KG1 (cell line): ENCODE data around the gene STAT5B.
"Not testable (repeated sequence)": the region's sequence is repeated elsewhere in the genome, so short reads cannot be mapped to it uniquely, and the experiment has no call there.

Source experiments
- DNase-seq: peaks from one replicate; lab custom pipeline; 2025; lab: John Stamatoyannopoulos, UW

Gene STAT5B

DNA sequence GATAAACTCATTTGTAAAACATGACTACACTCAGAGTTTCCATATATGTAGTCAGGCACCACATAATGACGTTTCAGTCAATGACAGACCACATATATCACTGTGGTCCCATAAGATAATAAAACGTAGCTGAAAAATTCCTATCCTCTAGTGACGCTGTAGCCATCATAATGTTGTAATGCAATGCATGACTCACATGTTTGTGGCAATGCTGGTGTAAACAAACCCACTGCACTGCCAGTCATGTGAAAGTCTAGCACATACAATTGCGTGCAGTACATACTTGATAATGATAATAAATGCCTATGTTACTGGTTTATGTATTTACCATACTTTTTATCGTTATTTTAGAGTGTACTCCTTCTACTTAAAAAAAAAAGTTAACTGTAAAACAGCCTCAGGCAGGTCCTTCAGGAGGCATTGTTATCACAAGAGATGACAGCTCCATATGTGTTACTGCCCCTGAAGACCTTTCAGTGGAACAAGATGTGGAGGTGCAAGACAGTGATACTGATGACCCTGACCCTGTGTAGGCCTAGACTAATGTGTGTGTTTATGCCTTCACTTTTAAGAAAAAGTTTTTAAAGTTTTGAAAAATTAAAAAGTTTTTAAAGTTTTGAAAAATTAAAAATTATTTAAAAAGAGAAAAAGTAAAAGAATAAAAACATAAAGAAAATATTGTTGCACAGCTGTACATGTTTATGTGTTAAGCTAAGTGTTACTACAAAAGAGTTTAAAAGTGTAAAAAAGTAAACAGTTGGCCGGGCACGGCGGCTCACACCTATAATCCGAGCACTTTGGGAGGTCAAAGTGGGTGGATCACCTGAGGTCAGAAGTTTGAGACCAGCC is 9.0 kb downstream of the STAT5B start:
- no peak for DNase-seq

DNA sequence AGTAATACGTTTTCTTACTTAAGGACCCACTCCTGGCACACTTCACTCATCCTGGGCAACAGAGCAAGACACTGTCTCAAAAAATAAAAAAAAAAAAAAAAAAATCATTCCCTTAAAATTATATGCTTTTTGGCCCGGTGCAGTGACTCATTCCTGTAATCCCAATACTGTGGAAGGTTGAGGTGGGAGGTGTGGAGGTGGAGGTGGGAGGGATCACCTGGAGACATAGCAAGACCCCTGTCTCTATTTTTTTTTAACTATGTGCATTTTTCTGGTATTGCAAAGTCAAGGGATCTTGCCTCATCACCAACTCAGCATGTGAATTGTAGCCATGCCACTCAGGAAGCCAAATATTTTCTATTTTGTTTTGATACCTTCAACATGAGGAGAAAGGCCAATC is 9.7 kb downstream of the STAT5B start:
- DNase-seq = no peak

DNA sequence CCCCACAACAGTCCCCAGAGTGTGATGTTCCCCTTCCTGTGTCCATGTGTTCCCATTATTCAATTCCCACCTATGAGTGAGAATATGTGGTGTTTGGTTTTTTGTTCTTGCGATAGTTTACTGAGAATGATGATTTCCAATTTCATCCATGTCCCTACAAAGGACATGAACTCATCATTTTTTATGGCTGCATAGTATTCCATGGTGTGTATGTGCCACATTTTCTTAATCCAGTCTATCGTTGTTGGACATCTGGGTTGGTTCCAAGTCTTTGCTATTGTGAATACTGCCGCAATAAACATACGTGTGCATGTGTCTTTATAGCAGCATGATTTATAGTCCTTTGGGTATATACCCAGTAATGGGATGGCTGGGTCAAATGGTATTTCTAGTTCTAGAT is 11.8 kb downstream of the STAT5B start:
- not testable (repeated sequence) for DNase-seq

DNA sequence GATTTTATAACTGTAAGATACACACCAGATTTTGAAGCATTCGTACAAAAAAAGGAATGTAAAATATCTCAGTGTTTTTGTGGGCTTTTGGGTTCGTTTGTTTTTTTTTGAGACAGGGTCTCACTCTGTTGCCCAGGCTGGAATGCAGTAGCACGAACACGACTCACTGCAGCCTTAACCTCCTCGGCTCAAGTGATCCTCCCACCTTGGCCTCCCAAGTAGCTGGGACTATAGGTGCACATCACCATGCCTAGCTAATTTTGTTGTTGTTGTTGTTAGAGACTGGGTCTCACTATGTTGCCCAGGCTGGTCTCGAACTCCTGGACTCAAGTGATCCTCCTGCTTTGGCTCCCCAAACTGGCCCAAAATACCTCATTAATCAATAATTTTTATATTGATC is 15.9 kb downstream of the STAT5B start:
- no peak for DNase-seq

DNA sequence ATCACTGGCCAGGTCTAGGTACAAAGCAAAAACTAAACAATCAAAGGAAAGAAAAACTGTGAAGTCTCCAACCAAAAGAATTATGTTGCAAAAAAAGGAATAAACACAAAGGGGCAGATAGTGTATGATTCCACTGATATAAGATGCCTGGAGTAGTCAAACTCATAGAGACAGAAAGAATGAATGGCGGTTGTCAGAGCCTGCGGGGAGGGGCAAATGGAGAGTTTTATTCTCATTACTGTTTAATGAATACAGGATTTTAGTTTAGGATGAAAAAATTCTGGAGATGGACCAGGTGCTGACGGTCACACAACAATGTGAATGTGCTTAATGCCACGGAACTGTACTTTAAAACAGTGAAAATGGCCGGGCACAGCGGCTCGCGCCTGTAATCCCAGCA is 20.7 kb downstream of the STAT5B start:
- no peak for DNase-seq

DNA sequence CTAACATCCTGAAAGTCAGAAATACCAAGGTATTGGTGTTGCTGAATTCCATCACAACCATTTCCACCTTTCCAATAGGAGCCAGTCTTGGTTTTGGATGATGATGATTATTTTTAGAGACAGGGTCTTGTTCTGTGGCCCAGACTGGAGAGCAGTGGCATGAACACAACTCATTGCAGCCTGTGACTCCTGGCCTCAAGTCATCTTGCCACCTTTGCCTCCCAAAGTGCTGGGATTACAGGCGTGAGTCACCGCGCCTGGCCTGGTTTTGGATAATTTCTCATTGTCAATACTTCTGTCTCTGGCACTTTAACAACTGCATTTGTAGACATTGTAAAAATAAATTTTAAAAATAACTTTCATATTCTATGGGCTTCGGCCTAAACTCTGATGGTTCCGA is 22.6 kb downstream of the STAT5B start:
- DNase-seq = no peak

DNA sequence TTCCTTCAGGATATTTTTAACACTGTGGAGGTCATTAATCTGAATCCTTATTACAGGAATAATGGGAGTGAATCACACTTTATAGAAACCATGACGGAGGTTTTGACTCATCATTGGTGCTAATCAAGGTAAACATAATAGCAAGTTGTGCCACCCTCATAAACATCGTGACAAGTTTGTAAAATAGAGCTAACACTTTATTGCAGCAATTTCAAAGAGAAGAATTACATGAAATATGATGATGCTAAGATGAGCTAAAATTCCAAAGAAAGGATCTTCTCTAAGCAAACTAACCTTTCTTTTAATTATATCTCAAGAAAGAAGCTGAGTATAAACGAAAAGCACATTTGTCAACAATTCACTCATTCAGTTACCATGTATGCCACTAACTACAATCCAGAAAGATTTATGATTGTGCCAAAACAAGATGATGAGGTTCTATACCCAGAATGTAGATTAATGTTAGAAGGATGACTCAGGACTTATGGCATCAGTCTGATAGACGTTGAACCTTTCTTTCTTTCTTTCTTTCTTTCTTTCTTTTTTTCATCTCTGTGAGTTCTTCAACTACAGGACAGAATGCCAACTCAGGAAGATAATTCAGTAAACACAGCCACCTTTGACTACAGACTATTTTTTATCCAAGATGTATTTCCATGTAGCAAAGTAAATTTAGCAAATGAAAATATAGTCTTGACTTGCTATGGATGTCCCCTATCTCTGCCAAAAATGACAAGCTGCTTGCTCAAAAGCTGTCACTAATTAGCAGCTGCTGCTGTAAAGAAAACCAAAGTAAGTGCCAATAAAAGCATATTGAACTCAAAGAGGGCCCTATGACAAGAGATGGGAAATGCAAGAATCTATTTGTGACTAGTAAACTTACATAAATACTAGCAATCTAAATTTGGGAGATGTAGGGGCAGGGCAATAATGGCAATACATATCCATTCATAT is 23.3 kb downstream of the STAT5B start:
- DNase-seq = no peak

DNA sequence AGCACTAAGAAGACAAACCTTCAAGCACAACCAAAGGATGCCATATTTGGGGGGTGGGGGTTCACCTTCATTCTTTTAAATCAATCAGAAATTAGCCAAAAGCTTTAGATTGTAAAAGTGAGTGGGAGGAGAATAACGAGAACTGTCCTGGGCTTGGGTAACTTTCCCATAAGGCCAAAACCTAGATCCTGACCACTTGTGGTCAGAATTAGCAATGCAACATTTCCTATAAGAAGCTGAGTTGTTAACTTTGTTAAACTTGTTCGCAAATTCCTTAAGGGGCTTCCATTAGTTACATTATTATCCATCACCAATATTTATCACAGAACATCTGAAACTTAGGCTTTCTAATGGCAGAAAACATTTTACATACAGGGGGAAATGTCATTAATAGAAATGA is 25.1 kb downstream of the STAT5B start:
- DNase-seq = no peak

DNA sequence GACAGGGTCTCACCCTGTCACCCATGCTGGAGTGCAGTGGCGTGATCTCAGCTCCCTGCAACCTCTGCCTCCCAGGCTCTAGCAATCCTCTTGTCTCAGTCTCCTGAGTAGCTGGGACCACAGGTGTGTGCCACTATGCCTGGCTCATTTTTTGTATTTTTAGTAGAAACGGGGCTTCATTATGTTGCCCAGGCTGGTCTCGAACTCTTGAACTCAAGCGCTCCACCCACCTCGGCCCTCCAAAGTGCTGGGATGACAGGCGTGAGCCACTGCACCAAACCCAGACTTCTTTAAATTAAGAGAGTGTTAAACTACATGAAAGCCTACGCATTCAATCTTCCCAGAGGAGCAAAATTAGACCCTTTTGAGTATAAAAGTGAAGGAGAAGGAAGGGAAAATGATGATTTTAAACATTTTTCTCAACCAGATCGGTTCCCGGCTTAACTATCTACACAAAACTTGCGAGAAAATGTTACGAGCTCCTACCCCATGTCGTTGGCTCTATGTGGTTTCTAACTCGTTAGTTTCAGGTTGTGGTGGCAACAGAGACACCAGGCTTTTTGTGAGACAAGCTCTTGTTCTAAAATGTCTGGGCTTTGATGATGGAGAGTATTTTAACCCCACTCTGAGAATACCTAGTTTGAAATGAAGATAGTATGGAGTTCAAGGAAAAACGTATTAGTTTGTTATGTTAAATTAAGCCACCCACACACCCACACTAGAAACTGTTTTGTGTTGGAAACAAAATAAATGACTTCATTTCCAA is 26.3 kb downstream of the STAT5B start:
- DNase-seq = no peak

DNA sequence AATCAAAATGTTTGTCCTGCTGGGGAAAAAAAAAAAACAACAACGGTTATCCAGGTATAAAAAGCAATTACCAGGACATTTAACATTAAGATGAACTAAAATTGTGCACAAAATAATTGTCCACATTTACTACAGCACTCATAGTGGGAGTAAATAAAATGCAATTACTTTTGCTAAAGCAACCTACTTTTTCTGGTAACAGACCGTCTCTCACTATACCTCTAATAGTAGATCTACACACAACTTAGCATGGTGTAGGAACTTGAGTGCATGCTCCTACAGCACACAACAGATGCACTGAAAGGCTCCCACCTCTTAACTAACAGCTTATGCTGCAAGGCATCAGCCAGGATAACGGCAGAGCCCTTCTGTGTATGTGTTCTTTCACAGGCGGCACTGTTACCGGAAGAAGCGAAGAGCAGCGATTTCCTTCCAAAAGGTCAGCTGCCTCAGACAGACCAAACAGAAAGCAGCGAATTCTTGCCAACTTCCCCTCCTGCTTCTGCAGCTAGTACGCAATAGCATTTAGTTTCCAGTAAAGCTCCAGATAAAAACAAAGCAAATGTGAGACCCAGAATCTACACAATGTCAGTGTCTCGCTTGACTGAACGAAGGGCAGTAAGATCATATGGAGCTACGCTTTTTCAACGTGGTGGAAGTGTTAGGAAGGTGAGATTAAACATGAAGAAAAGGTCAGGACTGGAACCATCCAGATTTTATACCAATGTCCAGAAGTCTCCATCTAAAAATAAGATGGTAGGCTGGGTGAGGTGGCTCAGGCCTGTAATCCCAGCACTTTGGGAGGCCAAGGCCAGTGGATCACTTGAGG is 27.6 kb downstream of the STAT5B start:
- peak; percentile 83 for DNase-seq

DNA sequence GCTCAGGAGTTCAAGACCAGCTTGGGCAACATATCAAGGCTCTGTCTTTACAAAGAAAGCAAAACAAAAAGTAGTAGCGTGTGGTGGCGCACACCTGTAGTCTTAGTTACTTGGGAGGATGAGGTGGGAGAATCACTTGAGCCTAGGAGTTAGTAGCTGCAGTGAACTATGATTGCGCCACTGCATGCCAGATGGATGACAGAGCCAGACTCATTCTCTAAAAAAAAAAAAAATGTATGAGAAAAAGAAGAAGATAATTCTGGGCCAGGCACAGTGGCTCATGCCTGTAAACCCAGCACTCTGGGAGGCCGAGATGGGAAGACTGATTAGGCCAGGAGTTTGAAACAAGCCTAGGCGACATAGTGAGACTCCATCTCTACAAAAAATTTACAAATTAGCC is 28.5 kb downstream of the STAT5B start:
- DNase-seq = no peak

DNA sequence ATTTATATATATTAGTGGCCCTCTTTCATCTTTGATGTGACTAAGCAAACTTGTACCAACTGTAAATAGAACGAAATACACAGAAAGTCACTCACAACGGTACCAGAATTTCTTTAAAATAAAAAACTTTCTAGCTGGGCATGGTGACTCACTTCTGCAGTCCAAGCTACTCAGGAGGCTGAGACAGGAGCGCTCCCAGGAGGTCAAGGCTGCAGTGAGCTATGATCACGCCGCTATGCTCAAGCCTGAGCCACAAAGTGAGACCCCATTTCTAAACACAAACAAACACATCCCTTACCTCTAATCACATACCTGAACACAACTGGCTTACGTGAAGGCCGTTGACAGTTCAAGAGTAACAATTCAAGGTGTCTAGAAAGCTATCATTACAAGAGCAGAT is 29.7 kb downstream of the STAT5B start:
- no peak for DNase-seq

DNA sequence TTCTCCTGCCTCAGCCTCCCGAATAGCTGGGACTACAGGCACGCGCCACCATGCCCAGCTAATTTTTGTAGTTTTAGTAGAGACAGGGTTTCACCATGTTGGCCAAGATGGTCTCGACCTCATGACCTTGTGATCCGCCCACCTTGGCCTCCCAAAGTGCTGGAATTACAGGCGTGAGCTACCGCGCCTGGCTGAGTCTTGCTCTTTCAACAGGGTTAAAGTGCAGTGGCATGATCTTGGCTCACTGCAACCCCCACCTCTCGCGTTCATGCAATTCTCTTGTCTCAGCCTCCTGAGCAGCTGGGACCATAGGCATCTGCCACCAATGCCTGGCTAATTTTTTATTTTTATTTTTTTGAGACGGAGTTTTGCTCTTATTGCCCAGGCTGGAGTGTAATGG is 31.0 kb downstream of the STAT5B start:
- not testable (repeated sequence) for DNase-seq

DNA sequence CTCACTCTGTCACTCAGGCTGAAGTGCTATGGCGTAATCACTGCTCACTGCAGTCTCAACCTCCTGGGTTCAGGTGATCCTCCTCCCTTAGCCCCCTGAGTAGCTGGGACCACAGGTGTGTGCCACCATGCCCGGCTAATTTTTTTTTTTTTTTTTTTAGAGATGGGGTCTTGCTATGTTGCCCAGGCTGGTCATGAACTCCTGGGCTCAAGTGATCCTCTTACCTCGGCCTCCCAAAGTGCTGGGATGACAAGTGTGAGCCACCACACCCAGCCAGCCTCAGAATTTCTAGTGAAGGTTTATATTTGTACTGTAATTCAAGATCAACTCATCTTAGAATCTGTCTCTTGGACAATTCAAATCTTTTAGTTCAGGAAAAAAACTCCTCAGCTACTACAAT is 32.1 kb downstream of the STAT5B start:
- not testable (repeated sequence) for DNase-seq

DNA sequence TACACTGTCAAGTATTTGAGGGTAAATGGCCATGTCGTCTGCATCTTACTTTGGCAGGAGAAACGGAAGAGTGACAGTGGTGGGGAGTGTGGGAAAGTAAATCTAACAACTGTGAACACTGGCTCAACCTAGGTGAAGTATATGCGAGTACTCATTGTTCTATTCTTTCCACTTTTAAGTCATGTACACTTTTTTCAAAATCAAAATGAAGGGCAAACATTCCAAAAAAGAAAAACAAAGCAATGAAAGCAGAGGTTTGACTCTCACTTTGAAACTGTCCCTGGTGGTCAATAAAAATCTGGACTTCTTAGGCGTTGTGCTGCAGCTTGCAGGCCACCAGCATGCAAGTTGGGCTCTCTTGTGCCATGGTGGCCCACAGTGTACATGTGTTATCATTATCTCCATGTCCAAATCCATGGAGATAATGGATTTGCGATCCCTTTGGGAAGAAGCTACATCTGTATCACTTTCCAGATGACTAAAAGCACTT is 32.7 kb downstream of the STAT5B start:
- DNase-seq = no peak

DNA sequence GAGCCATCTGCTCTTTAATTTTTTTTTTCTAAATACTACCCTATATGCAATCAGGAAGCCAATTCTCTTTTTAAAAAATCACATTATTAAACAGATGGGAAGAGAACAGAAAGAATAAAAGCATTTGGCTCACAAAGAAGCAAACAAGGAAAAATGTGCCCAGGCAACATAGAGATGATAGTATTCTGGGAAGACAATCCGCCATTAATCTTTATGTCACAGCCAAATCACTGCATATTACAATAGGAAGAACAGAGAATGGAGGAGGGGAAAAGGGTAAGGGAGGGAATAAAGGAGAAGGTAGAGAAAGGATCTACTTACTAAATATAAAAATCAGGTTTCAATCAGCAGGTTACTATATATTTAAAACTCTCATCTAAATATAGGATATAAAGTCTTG is 34.3 kb downstream of the STAT5B start:
- DNase-seq = no peak

DNA sequence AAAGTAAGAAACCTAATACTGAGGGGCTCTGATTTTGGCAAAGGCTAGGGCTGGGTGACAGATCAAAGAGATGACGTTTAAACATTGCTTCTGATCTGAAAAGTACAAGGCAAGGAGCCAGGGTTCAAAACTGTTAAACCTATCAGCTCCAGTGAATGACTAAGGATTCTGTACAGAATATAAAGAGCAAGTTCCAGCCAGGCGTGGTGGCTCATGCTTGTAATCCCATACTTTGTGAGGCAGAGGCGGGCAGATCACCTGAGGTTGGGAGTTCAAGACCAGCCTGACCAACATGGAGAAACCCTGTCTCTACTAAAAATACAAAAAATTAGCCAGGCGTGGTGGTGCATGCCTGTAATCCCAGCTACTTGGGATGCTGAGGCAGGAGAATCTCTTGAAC is 35.3 kb downstream of the STAT5B start:
- DNase-seq = not testable (repeated sequence)

DNA sequence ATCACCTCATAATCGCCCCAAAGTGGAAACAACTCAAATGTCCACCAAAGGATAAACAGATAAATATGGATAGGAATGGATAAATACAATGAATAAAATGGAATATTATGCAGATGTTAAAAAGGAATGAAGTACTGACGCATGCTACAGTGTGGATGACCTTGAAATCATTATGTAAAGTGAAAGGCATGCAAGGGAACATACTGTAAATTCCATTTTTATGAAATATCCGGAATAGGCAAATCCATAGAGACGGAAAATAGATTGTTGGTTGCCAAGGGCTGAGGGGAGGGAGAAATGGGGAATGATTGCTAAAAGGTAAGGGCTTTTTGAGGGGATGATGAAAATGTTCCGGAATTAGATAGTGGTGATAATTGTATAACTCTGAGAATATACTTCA is 36.0 kb downstream of the STAT5B start:
- no peak for DNase-seq

DNA sequence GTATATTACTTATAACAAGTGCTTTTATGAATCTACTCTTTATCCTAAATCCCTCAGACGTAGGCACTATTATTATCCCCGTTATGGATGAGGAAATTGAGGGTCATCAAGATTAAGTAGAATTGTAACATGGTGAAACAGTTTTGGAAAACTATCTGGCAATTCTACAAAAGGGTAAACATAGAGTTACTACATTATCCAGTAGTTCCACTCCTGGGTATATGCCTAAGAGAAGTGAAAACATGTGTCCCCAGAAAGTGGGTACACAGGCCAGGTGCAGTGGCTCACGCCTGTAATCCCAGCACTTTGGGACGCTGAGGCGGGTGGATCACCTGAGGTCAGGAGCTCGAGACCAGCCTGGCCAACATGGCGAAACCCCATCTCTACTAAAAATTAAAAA is 36.6 kb downstream of the STAT5B start:
- not testable (repeated sequence) for DNase-seq

DNA sequence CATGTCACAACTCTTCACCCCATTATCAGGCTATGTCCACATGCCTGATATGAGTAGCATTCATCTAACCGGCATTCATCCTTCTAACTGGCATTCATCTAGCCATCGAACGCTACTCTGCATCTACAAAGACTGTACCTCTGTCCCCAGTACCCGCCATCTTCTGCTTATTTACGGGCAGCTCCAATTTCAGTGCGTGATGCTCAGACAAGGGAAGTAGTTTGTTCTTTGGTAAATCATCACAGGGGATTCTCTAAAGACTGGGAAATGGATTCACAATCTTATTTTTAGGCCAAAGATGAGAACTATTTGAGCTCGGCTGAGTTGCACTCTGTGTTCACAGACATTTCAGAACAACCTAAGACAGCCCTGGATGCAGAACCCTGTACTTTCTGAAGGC is 39.4 kb downstream of the STAT5B start:
- no peak for DNase-seq

DNA sequence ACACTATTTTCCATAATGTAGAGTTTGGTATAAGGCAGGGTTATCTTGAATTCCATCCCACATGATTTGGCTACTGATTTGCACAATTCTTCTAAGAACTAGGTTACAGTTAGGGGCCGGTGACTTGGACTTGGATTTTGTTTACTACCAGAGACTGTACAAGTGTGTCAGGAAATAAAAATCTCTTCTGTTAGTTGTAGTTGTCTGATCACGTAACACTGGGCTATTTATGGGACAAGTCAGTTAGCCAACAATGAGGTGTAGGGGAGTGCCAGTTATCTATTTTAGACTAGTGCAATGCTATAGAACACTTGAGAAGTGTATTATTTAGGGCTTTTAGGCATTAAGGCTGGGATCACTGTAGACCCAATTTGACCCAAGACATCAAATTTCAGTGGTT is 42.2 kb downstream of the STAT5B start:
- DNase-seq = no peak
